IPS DF 4.7 (cell line): ENCODE measurements around the gene TPRG1.
"Not testable (repeated sequence)": the region's sequence is repeated elsewhere in the genome, so short reads cannot be mapped to it uniquely, and the experiment has no call there.

Experiments used
- DNase-seq: peaks from one replicate; pipeline ENCODE4 v3.0.0-alpha.2; 2013; ENCODE audit warnings: low spot score; ENCODE audit errors: extremely low read depth

The TPRG1 gene

DNA sequence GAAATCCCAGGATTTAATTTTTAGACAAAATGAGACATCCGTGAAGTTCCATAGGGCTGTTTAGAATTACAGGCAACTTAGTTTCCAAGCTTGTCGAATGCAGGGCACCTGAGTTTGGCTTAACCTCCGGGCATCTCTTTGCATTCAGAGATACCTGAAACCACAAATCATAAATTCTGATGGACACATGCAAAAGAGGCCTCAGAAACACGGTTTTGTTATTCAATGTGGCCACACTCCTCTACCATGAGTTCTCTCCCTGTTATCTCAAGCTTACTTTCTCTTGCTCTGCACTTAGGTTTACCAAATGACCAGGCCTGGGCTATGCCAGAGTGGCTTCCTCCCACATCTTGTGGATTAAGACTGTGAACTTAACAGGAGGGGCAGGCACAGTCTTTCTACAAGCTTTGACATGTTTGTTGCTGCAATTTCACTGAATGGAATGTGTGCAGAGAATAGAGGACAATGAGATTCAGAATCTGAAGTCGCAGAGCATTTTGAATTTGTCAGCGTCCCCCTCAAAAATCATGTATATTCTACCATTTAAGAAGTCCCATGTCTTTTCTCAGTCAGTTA lies 137.7 kb downstream of the TPRG1 start:
- DNase-seq, result no peak

DNA sequence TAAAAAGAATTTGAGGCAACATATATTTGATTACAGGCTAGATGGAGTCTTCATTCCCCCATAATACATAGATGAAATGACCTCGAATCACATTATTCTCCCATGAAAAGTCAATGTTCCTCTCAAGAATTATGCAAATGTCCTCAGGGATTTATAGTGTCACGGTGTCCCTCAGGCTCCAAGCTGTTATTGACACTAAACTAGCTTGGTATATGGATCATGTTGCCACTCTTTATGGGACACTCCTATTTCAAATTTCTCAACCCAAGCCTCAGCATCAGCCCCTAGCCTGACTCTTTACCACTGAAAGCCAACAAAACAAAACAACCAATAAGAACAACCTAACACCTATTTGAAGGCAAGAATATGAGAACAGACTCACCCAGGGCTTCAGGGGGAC lies 139.8 kb downstream of the TPRG1 start:
- DNase-seq, result no peak

DNA sequence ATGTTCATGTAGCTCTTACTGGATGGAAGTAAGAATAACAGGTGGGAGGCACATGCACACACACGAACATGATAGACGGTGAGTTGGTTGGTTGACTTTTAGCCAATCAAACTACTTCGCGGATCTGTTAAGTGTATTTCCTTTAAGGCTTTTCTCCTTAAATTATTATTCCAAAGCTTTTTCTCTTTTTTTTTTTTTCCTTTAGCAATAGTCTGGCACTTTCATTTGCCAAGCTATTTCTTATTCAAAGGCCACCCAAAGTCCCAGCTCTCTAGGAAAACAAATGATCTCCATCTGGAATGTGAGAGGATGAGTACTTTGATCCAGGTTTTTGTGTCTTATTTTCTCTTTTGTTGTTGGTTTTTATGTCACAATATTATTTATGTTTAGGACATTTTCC lies 141.1 kb downstream of the TPRG1 start:
- no peak for DNase-seq

DNA sequence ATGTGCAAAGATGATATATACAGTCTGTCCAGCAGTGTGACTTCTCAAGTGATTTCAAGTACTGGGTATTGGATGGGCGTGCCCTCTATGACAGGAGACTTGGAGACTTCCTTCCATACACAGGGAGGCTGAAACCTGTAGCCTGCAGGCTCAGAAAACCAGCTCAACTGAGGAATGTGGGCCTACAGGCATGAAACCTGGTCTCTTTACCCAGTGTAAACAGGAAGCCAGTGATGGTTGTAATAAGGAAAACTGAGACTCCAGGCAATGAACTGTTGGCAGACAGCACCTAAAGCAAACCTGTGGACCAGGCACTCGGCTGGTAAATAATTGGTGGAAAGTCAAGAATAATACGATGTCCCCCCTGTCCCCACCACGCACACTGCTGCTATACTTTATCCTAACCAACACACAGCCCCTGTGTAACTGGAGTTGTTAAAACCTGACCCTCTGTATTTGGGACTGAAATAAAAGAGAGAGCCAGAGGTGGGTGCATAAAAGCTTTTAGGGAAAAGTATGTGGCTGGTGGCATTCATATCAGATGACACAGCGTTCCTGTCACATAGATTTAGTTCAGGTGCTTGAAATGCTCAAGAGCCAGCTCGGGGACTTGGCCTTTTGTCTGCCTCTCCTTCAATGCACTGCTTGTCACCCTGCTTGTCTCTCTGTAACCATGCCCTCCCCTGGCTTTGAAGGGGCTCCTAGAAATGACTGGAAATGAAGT lies 144.7 kb downstream of the TPRG1 start:
- no peak for DNase-seq

GRCh38 chr3:189317911-189318310 lies 146.1 kb downstream of the TPRG1 start:
- no peak for DNase-seq

DNA sequence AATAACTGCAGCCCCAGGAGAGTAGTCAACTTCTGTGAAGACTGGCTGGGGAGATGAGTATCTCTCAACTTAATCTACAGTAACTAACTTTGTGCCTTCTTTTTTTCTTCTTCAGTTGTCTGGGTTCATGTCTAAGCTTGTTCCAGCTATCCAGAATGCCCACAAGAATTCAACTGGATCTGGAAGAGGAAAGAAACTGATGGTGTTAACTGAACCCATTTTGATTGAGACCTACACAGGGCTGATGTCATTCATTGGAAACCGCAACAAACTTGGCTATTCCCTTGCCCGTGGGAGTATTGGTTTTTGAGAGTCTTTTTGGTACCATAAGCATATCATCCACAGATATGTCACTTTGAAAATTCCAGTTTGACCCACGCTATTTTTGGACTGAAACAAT lies 148.7 kb downstream of the TPRG1 start:
- DNase-seq, result no peak

GRCh38 chr3:189322339-189322738 lies 150.6 kb downstream of the TPRG1 start:
- DNase-seq, result no peak

GRCh38 chr3:189324538-189325138 lies 152.9 kb downstream of the TPRG1 start:
- no peak for DNase-seq

GRCh38 chr3:189325454-189325853 lies 153.7 kb downstream of the TPRG1 start:
- DNase-seq, result no peak

- DNase-seq, result not testable (repeated sequence)
Observed at GRCh38 chr3:189329630-189330029, 157.9 kb downstream of the TPRG1 start.

- DNase-seq, result no peak
Observed at GRCh38 chr3:189330066-189330465, 158.3 kb downstream of the TPRG1 start.

DNA sequence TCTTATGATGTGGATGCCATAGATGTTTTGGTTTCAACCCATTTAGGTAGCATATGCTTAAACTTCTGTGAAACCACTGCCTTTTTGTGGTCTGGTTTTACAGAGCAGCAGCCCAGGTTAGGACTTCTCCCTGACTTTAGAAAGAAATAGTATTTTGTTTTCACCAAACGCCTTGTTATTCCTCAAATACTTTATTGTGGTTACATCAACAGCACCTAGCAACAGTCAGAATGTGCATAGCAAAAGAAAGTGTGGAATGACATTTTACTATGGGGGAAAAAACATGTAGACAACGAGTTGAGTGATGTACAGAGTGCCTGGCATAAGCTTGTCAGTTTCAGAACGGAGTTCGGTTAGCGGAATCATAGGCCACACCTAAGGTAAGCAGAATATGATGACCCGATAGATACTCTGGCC lies 159.2 kb downstream of the TPRG1 start:
- DNase-seq, result no peak

GRCh38 chr3:189334064-189334920 lies 162.5 kb downstream of the TPRG1 start:
- DNase-seq, result no peak

DNA sequence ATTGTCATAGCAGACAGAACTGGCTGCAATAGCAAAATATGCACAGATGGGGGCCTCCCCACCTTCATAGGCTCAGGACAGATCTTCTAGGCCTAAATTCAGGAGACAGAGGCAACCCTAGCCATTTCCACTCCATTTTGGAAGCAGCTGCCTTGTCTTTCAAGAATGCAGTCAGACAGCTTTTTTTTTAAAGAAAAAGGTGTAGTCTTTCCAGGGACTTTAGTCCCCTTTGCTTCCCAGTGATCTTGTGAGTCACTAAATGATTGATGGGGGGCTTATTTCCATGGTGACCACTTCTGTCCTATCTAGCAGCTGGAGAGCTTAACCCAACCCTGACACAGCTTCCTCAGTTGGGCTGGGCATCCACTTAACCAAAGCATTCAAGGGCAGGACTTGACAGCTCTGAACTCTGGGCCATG lies 165.9 kb downstream of the TPRG1 start:
- no peak for DNase-seq

DNA sequence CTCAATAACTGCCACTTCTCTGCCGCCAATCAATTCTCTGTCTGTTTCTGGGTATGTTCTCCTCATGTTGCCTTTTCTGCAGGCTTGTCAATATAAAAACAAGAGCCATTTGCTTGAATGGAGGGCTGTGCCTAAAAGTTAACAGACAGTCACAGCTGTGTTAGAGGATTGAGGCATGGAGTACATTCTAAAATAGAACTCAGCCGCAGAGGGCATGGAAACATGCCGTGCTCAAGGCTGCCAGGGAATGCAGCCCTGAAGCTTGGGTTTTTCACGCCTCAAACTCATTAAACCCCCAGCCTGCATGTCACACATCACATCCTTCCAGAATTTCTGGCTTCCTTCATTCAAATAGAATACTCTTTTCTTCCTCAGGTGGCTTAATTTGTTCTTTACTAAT lies 166.6 kb downstream of the TPRG1 start:
- DNase-seq, result no peak

DNA sequence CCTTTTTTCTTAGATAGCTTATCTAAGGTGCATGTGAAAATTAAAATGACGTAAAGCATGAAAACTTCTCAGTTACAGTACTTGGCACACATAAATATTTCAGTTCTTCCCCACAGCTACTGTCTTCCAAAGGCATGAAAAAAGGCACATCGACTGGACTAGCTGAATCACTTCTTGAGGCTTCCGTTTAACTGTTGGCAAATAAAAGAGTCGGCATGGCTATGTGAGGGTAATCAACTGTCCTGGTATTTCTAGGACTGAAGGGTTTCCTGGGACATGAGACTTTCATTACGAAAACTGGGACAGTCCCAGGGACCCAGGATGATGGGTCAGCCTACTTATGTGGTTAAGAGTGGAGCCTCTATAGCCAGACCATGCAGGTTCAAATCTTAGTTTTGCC lies 168.2 kb downstream of the TPRG1 start:
- DNase-seq, result no peak

- no peak for DNase-seq
Observed at GRCh38 chr3:189340680-189341460, 169.1 kb downstream of the TPRG1 start.

GRCh38 chr3:189342811-189343210 lies 171.0 kb downstream of the TPRG1 start:
- DNase-seq, result no peak

- no peak for DNase-seq
Observed at GRCh38 chr3:189344996-189345395, 173.2 kb downstream of the TPRG1 start.

- no peak for DNase-seq
Observed at GRCh38 chr3:189349772-189350171, 178.0 kb downstream of the TPRG1 start.

- DNase-seq, result no peak
Observed at GRCh38 chr3:189353318-189353965, 181.7 kb downstream of the TPRG1 start.
